ENCODE results near the gene ITPKC. TPM values are rescaled to one million over a fixed set of nuclear protein-coding genes. Genes with fewer than 3 reads are reported as not detected.
A peak's percentile ranks its signal among the peaks of the same experiment; 100 is the strongest.
"Not testable (repeated sequence)": the region's sequence is repeated elsewhere in the genome, so short reads cannot be mapped to it uniquely, and the experiment has no call there.

Gene ITPKC
- total and polyA plus RNA-seq, 2 donors: 6.7 to 35.5 TPM

GRCh38 chr19:40776364-40776763 is 59.5 kb downstream of the ITPKC start:
- 84% methylated on average over 7 of the region's 7 CpGs for WGBS
- peak overlapping the region in 1 of 2 donors; percentile 100 for H3K27ac ChIP-seq (ENCODE audit: low read depth in 1 of 2, low read length in 1 of 2)
- peaks cover 0 to 4% of the 10 kb centered on the region in 2 donors for H3K9me3 ChIP-seq (ENCODE audit: control insufficient read depth in 2 of 2, insufficient read depth in 1 of 2, low read length in 1 of 2)
- DNase-seq (ENCODE audit: low read depth in 6 of 9, low spot score in 9 of 9): no peak
- H3K36me3 ChIP-seq (ENCODE audit: control insufficient read depth in 2 of 2, insufficient read depth in 2 of 2, low read length in 1 of 2): peaks cover 4 to 6% of the 10 kb centered on the region in 2 donors
- H3K4me1 ChIP-seq (ENCODE audit: control insufficient read depth in 2 of 2, insufficient read depth in 2 of 2, low read length in 2 of 2): peaks cover 12 to 25% of the 10 kb centered on the region in 2 donors
- no peak overlapping the region for H3K4me3 ChIP-seq (ENCODE audit: low read length in 2 of 2)
- H3K27me3 ChIP-seq (ENCODE audit: control insufficient read depth in 2 of 2, insufficient read depth in 1 of 2, low read length in 1 of 2): no peaks in the 10 kb centered on the region

- Histone ChIP-seq H3K36me3 (ENCODE audit: control insufficient read depth in 2 of 2, insufficient read depth in 2 of 2, low read length in 1 of 2) (peaks cover 4 to 9% of the 10 kb centered on the region in 2 donors), H3K4me1 (ENCODE audit: control insufficient read depth in 2 of 2, insufficient read depth in 2 of 2, low read length in 2 of 2) (peaks cover 12 to 25% of the 10 kb centered on the region in 2 donors), H3K9me3 (ENCODE audit: control insufficient read depth in 2 of 2, insufficient read depth in 1 of 2, low read length in 1 of 2) (no peaks in the 10 kb centered on the region), H3K27me3 (ENCODE audit: control insufficient read depth in 2 of 2, insufficient read depth in 1 of 2, low read length in 1 of 2) (no peaks in the 10 kb centered on the region), H3K27ac (ENCODE audit: low read depth in 1 of 2, low read length in 1 of 2) (peak overlapping the region; percentile 99 to 100), H3K4me3 (ENCODE audit: low read length in 2 of 2) (peak overlapping the region; percentile 64 to 97)
- peak; percentile 85 to 98 (median 96) for DNase-seq (ENCODE audit: low read depth in 6 of 9, low spot score in 9 of 9)
- WGBS: 10% methylated on average over 13 of the region's 13 CpGs
These were observed 60.2 kb downstream of the ITPKC start for GRCh38 chr19:40776932-40777644.

GRCh38 chr19:40777645-40777936 is 60.7 kb downstream of the ITPKC start:
- H3K27me3 ChIP-seq (ENCODE audit: control insufficient read depth in 2 of 2, insufficient read depth in 1 of 2, low read length in 1 of 2): no peaks in the 10 kb centered on the region
- no peaks in the 10 kb centered on the region for H3K9me3 ChIP-seq (ENCODE audit: control insufficient read depth in 2 of 2, insufficient read depth in 1 of 2, low read length in 1 of 2)
- H3K4me1 ChIP-seq (ENCODE audit: control insufficient read depth in 2 of 2, insufficient read depth in 2 of 2, low read length in 2 of 2): peaks cover 12 to 25% of the 10 kb centered on the region in 2 donors
- peaks cover 4 to 13% of the 10 kb centered on the region in 2 donors for H3K36me3 ChIP-seq (ENCODE audit: control insufficient read depth in 2 of 2, insufficient read depth in 2 of 2, low read length in 1 of 2)
- under 1% methylated on average over 10 of the region's 10 CpGs for WGBS
- peak overlapping the region; percentile 99 to 100 for H3K27ac ChIP-seq (ENCODE audit: low read depth in 1 of 2, low read length in 1 of 2)
- peak overlapping the region; percentile 64 to 97 for H3K4me3 ChIP-seq (ENCODE audit: low read length in 2 of 2)
- DNase-seq (ENCODE audit: low read depth in 6 of 9, low spot score in 9 of 9): no peak

GRCh38 chr19:40777937-40778705 is 61.2 kb downstream of the ITPKC start, which contains the start of gene RAB4B:
TSS of gene RAB4B (plus strand) at chr19:40778247. CDS start at chr19:40778376, 129 bp downstream.
- under 1% methylated on average over 56 of the region's 56 CpGs for WGBS
- peak within 1 kb of the TSS; percentile 64 to 97 for H3K4me3 ChIP-seq (ENCODE audit: low read length in 2 of 2)
- peak; percentile 98 to 100 (median 100) for DNase-seq (ENCODE audit: low read depth in 6 of 9, low spot score in 9 of 9)
- peaks cover 12 to 25% of the 10 kb centered on the region in 2 donors for H3K4me1 ChIP-seq (ENCODE audit: control insufficient read depth in 2 of 2, insufficient read depth in 2 of 2, low read length in 2 of 2)
- peaks cover 4 to 13% of the 10 kb centered on the region in 2 donors for H3K36me3 ChIP-seq (ENCODE audit: control insufficient read depth in 2 of 2, insufficient read depth in 2 of 2, low read length in 1 of 2)
- no peaks in the 10 kb centered on the region for H3K27me3 ChIP-seq (ENCODE audit: control insufficient read depth in 2 of 2, insufficient read depth in 1 of 2, low read length in 1 of 2)
- no peaks in the 10 kb centered on the region for H3K9me3 ChIP-seq (ENCODE audit: control insufficient read depth in 2 of 2, insufficient read depth in 1 of 2, low read length in 1 of 2)
- peak within 1 kb of the TSS; percentile 99 to 100 for H3K27ac ChIP-seq (ENCODE audit: low read depth in 1 of 2, low read length in 1 of 2)

- no peak for DNase-seq (ENCODE audit: low read depth in 6 of 9, low spot score in 9 of 9)
- WGBS: 22% methylated on average over 7 of the region's 7 CpGs
- peaks cover 12 to 25% of the 10 kb centered on the region in 2 donors for H3K4me1 ChIP-seq (ENCODE audit: control insufficient read depth in 2 of 2, insufficient read depth in 2 of 2, low read length in 2 of 2)
These were observed 61.9 kb downstream of the ITPKC start for GRCh38 chr19:40778706-40779284.

GRCh38 chr19:40780582-40780981 is 63.7 kb downstream of the ITPKC start:
- Histone ChIP-seq H3K4me3 (ENCODE audit: low read length in 2 of 2) (no peak overlapping the region), H3K36me3 (ENCODE audit: control insufficient read depth in 2 of 2, insufficient read depth in 2 of 2, low read length in 1 of 2) (peaks cover 9 to 21% of the 10 kb centered on the region in 2 donors), H3K9me3 (ENCODE audit: control insufficient read depth in 2 of 2, insufficient read depth in 1 of 2, low read length in 1 of 2) (no peaks in the 10 kb centered on the region), H3K4me1 (ENCODE audit: control insufficient read depth in 2 of 2, insufficient read depth in 2 of 2, low read length in 2 of 2) (peaks cover 12 to 25% of the 10 kb centered on the region in 2 donors), H3K27me3 (ENCODE audit: control insufficient read depth in 2 of 2, insufficient read depth in 1 of 2, low read length in 1 of 2) (no peaks in the 10 kb centered on the region), H3K27ac (ENCODE audit: low read depth in 1 of 2, low read length in 1 of 2) (no peak overlapping the region)
- WGBS: 97% methylated on average over 5 of the region's 5 CpGs
- DNase-seq (ENCODE audit: low read depth in 6 of 9, low spot score in 9 of 9): no peak

More at GRCh38 chr19:40778706-40779284, 61.9 kb downstream of the ITPKC start:
- no peaks in the 10 kb centered on the region for H3K9me3 ChIP-seq (ENCODE audit: control insufficient read depth in 2 of 2, insufficient read depth in 1 of 2, low read length in 1 of 2)
- peak overlapping the region; percentile 64 to 97 for H3K4me3 ChIP-seq (ENCODE audit: low read length in 2 of 2)
- H3K27me3 ChIP-seq (ENCODE audit: control insufficient read depth in 2 of 2, insufficient read depth in 1 of 2, low read length in 1 of 2): no peaks in the 10 kb centered on the region
- H3K36me3 ChIP-seq (ENCODE audit: control insufficient read depth in 2 of 2, insufficient read depth in 2 of 2, low read length in 1 of 2): peaks cover 5 to 13% of the 10 kb centered on the region in 2 donors
- peak overlapping the region; percentile 99 to 100 for H3K27ac ChIP-seq (ENCODE audit: low read depth in 1 of 2, low read length in 1 of 2)

GRCh38 chr19:40781140-40781539 is 64.2 kb downstream of the ITPKC start:
- no peak for DNase-seq (ENCODE audit: low read depth in 6 of 9, low spot score in 9 of 9)

GRCh38 chr19:40783711-40784110 is 66.8 kb downstream of the ITPKC start:
- H3K4me3 ChIP-seq (ENCODE audit: low read length in 2 of 2): no peak overlapping the region
- no peaks in the 10 kb centered on the region for H3K9me3 ChIP-seq (ENCODE audit: control insufficient read depth in 2 of 2, insufficient read depth in 1 of 2, low read length in 1 of 2)
- H3K27ac ChIP-seq (ENCODE audit: low read depth in 1 of 2, low read length in 1 of 2): no peak overlapping the region
- WGBS: 99% methylated on average over 14 of the region's 14 CpGs
- H3K36me3 ChIP-seq (ENCODE audit: control insufficient read depth in 2 of 2, insufficient read depth in 2 of 2, low read length in 1 of 2): peaks cover 21 to 38% of the 10 kb centered on the region in 2 donors
- H3K4me1 ChIP-seq (ENCODE audit: control insufficient read depth in 2 of 2, insufficient read depth in 2 of 2, low read length in 2 of 2): peaks cover 5 to 7% of the 10 kb centered on the region in 2 donors
- no peak for DNase-seq (ENCODE audit: low read depth in 6 of 9, low spot score in 9 of 9)
- no peaks in the 10 kb centered on the region for H3K27me3 ChIP-seq (ENCODE audit: control insufficient read depth in 2 of 2, insufficient read depth in 1 of 2, low read length in 1 of 2)

More at GRCh38 chr19:40781140-40781539, 64.2 kb downstream of the ITPKC start:
- Histone ChIP-seq H3K27ac (ENCODE audit: low read depth in 1 of 2, low read length in 1 of 2) (no peak overlapping the region), H3K4me3 (ENCODE audit: low read length in 2 of 2) (no peak overlapping the region), H3K9me3 (ENCODE audit: control insufficient read depth in 2 of 2, insufficient read depth in 1 of 2, low read length in 1 of 2) (no peaks in the 10 kb centered on the region), H3K36me3 (ENCODE audit: control insufficient read depth in 2 of 2, insufficient read depth in 2 of 2, low read length in 1 of 2) (peaks cover 10 to 25% of the 10 kb centered on the region in 2 donors), H3K4me1 (ENCODE audit: control insufficient read depth in 2 of 2, insufficient read depth in 2 of 2, low read length in 2 of 2) (peaks cover 12 to 25% of the 10 kb centered on the region in 2 donors), H3K27me3 (ENCODE audit: control insufficient read depth in 2 of 2, insufficient read depth in 1 of 2, low read length in 1 of 2) (no peaks in the 10 kb centered on the region)
- 98% methylated on average over 7 of the region's 7 CpGs for WGBS

- DNase-seq (ENCODE audit: low read depth in 6 of 9, low spot score in 9 of 9): not testable (repeated sequence)
These were observed 67.2 kb downstream of the ITPKC start for GRCh38 chr19:40784146-40784545.

More at GRCh38 chr19:40784146-40784545, 67.2 kb downstream of the ITPKC start:
- H3K4me3 ChIP-seq (ENCODE audit: low read length in 2 of 2); H3K4me1 ChIP-seq (ENCODE audit: control insufficient read depth in 2 of 2, insufficient read depth in 2 of 2, low read length in 2 of 2); H3K27ac ChIP-seq (ENCODE audit: low read depth in 1 of 2, low read length in 1 of 2); H3K27me3 ChIP-seq (ENCODE audit: control insufficient read depth in 2 of 2, insufficient read depth in 1 of 2, low read length in 1 of 2); H3K9me3 ChIP-seq (ENCODE audit: control insufficient read depth in 2 of 2, insufficient read depth in 1 of 2, low read length in 1 of 2): not testable (repeated sequence)
- peaks cover 21 to 38% of the 10 kb centered on the region in 2 donors for H3K36me3 ChIP-seq (ENCODE audit: control insufficient read depth in 2 of 2, insufficient read depth in 2 of 2, low read length in 1 of 2)
- 98% methylated on average over 2 of the region's 2 CpGs for WGBS

All from thymus (tissue), 11 donors.